T-helper 1 cell treated with Interleukin-12 subunit alpha and Interleukin-12 subunit beta and Interleukin-4 antibody, amounts not matched to agents 30 ng/mL and 1 ng/mL, for 36 hours (primary cell): Measurements from ENCODE around the gene ANKRD11. TPM values are rescaled to one million over a fixed set of nuclear protein-coding genes. Genes with fewer than 3 reads are reported as not detected.

Source experiments
- intact Hi-C: fragments of 100-400 bp; cut with micrococcal nuclease; formaldehyde crosslinking; loops from one replicate; pipeline ENCODE4 v1.15.1; 2024
- total RNA-seq: library from RNA; stranded (reverse); gene quantifications from 2 replicates; pipeline ENCODE4 v1.2.3, GENCODE V29; 2022

Gene ANKRD11
- total RNA-seq, 1 donor from 2014 or later = 192 TPM

DNA sequence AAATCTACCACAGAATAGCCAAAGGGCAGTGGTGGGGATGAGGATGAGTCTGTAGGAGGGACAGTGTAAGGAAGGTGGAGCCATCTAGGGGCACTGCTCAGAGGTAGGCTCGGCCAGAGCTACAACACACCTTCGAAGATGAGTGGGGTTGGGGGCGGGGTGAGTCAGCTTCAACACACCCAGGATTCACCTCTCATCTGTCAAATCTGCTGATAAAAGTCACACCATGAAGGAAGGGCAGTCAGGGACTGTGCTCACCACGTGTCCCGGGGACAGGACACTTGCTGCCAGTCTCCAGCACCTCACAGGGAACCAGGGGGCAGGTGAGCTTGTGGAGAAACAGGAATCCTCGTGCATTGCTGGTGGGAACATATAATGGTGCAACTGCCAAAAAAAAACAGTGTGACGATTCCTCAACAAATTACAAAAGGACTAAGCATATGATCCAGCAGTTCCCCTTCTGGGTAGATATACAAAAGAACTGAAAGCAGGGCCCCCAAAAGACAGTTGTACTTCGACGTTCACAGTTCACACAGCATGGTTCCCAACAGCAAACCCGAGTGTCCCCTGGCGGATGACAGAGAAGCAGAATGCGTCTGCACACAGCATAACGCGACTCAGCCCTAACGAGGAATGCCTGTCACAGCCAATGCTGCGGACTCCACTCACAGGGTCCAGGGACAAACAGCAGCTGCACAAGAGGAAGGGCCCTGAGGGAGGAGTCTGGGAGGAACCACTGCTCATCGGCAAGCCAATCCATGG is 133.1 kb downstream of the ANKRD11 start:
- intact Hi-C loops = no loop called here

DNA sequence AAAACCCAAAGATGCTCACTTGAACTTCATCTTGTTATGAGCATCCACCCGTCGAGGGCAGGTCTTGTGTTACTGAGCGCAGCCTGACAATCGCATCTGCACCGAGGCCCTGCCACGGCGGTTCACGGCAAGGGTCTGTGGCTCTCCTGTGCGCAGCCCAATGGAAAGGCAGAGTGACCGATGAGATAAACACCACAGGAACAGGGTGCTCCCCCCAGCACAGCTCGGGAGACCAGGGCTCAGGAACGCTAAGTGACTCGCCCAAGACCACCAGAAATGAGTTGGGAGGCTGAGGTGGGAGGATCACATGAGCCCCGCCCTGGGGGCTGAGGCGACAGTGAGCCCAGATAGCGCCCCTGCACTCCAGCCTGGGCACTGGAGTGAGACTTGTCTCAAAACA is 134.7 kb downstream of the ANKRD11 start:
- intact Hi-C loops = no loop called here

DNA sequence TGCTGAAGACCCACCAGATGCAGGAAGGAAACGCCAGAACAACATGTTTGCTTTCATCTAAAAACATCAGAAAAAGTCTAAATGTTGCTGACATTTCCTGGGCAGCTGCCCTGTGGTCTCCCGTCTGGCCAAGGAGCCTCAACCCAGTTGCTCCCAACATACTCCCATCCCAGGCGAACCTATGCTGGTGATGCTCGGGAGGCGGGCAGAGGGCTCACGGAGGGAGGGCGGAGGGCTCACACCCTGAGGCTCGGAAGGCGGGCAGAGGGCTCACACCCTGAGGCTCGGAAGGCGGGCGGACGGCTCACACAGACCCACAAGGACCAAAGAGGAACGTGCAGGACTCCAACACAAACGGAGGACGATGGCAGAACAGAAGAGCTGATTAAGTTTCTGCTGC is 135.4 kb downstream of the ANKRD11 start:
- intact Hi-C loops = no loop called here

DNA sequence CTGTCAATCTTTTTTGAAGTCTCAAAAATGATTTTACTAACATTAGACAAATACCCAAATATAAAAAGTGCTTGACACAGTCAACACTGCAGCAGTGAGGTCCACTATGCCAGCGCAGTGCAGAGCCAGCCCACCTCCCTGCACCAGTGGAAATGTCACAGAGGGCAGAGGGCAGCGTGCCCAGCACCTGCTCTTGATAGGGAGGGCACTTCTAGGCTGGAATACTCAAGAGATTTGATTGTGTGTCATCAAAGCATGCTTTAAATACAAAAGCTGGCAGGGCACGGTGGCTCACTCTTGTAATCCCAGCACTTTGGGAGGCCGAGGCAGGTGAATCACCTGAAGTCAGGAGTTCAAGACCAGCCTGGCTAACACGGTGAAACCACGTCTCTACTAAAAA is 136.0 kb downstream of the ANKRD11 start:
- intact Hi-C loops = no loop called here

DNA sequence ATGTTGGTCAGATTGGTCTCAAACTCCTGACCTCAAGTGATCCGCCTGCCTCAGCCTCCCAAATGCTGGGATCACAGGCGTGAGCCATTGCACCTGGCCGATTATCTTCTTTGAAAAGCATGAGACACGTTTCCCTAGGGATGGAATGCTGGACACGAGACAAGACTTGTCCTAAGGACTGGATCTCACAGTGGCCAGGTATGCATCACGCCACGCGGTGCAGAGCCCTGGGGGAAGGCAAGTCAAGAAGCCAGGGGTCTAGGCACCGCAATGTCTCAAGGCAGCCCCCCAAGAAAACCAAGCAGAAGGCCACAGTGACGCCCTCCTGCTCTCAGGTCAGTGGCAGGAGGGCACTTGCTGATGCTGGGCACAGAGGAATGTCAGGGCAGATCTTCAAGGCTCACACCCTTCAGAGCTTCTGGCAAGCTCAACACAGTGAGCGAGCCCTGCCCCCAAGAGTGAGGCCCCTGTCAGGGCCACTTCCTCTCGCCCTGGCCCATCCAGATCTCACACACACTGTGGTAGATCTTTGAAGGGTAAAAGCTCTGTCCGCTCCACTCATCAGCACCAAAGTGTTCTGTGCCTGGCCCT is 138.2 kb downstream of the ANKRD11 start:
- intact Hi-C loops = no loop called here

DNA sequence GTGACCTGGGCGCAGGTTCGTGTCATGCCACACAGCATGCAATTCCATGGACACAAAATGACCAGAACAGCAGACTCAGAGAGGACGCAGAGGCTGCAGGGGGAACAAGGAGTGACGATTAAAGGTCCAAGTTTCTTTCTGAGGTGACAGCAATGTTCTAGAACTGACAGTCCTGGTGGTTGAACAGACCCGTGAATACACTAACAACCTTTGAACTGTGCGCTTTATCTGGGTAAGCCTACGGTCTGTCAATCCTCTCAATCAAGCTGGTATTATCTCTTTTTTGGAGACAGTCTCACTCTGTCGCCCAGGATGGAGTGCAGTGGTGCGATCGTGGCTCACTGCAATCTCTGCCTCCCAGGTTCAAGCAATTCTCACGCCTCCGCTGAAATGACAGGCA is 138.7 kb downstream of the ANKRD11 start:
- intact Hi-C loops = no loop called here

DNA sequence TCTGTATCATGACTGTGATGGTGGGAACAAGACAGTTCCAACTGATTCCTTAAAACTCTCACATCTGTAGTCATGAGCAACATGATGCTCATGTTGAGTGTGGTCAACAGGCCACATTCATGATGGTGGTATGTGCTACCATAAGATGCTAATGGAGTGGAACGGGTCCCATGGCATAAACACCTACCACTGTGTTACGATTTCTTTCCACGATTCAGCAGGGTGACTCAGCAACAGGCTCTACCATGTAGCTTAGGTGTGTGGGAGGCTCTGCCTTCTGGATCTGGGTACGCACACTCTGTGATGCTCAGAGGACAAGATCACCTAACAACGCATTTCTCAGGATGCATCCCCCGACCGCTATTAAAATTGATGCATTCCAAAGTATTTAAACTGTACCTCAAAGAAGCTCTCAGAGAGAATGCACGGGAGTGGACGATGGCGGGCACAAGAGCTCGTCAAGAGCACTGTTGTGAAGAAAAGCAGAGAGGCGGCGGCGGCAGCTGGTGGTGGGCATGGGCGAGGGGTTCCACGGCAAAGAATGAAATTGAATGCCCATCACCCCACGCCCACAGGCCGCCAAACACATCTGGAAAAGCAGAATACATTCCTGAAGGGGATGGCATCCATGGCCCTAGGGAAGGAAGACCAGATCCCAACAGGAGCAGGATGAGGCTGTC is 139.5 kb downstream of the ANKRD11 start:
- intact Hi-C loops = loop anchor here (1.0 kb wide), 2 partner anchors 7 to 12 kb away; no protein-coding TSS in a partner anchor

DNA sequence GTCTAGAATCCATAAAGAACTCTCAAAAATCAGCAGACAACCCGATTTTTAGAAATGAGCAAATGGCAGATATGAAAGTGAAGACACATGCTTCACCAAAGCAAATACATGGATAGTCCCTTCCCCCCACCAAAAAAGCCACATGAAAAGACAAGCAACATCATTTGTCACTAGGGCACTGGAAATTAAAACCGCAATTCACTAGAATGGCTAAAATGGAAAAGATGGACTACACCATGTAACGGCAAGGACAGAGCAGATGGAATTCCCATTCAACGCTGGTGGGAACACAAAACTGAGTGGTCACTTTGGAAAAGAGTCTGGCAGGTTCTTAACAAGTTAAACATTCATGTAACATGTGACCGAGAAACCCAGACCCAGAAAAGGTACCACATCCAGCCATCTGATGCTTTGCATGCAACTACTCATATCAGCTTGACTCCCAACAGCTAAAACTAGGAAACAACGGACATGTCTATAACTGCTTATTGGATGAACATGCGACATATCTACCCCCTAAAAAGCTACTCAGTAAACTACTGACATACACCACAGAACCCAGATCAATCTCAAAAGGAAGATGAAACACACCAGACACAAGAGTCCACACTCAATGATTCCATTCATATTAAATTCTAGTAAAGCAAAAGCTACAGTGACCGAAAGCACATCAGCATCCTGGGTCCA is 140.3 kb downstream of the ANKRD11 start:
- intact Hi-C loops = loop anchor here (1.0 kb wide), 2 partner anchors 8 to 11 kb away; no protein-coding TSS in a partner anchor

DNA sequence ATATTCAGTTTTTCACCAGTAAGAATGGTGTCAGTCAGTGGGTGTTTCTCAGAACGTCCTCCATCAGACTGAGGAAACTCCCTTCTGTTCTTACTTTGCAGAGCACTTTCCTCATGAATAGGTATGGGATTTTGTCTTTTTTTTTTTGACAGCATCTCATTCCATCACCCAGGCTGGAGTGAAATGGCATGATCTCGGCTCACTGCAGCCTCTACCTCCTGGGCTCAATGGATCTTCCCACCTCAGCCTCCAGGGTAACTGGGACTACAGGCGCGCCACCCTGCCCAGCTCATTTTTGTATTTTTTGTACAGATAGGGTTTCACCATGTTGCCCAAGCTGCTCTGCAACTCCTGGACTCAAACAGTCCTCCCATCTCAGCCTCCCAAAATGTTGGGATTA is 142.6 kb downstream of the ANKRD11 start:
- intact Hi-C loops = no loop called here

DNA sequence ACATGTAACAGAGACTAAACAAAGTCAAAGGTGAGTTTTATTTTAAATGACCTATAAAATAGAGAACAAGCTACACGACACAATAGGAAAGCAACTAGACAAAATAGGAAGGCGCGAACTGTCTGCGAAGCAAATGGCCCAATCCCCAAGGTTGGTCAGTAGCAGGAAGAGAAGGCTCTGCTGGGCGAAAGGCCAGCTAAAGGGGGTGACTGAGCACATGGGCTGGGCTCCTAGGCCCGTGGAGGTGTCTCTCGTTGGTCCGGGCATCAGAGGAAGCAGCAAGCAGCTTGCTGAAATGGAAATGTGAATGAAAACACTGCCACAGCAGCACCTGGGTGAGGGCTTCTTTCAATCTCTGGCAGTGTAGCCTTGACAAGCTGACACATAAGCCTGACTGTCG is 143.5 kb downstream of the ANKRD11 start:
- intact Hi-C loops = no loop called here

DNA sequence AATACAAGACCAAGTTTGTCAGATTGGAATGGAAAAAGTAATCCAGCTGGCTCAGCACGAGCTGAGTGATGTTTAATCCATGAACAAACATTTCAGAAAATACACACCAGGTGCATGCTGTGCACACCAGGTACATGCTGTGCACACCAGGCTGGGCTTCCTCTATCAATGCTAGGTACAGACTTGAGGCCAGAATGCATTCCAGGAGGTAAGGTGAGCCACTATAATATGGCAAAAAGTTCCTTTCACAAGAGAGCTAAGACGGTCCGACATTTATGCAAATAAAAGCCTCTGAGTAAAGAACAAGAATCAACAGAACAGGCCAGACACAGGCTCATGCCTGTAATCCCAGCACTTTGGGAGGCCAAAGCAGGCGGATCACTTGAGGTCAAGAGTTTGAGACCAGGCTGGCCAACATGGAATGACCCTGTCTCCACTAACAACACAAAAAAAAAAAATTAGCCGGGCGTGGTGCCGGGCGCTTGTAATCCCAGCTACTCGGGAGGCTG is 144.7 kb downstream of the ANKRD11 start:
- intact Hi-C loops = no loop called here

DNA sequence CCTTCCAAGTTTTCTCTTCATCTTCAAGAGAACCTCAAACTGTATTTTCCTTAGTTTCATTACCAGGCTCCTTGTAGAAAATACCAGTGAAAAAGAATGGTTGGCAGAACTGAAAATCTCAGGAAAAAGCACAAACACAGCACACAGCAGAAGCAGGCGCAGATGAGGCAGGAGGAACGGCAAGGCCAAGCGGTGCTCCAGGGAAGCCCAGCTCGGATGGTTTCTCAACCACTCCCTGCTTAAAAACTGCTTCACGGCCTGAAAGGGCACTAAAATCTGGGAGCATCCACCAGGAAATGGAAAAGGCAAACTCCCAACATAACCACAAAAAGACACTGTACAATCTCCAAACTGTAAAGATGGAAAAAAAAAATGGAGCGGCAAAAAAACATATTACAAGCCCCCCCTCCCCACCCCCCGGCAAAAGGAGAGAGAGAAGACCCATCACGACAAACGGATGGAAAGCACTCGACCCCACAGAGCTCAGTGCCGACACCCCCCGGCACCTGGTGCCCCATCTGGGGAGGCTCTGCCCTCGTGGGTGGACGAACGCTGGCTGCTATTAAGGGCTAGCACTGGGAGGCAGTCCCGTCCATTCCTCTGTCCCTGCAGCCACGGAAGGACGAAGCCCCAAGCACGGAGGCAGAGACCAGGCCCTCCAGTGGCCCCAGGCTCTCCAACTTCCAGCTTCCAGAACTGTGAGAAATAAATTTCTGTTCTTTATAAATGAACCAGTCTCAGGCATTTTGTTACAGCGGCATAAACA is 145.3 kb downstream of the ANKRD11 start:
- intact Hi-C loops = no loop called here

DNA sequence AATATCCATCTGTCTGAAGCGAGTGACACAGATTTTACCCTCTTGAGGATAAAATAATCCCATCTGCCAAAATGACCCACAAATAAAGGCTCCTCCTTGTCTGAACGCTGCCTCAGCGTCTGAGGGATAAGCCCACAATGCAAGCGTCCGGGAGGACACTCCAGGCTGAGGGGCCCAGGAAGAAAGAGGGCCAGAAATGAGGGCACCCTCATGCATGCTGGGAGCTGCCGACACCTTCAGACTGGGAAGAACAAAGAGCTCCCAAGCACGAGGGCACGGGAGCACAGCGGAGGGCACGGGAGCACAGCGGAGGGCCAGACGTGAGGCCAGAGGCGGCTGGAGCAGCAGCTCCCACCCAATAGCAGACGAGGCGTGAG is 145.9 kb downstream of the ANKRD11 start:
- intact Hi-C loops = no loop called here

DNA sequence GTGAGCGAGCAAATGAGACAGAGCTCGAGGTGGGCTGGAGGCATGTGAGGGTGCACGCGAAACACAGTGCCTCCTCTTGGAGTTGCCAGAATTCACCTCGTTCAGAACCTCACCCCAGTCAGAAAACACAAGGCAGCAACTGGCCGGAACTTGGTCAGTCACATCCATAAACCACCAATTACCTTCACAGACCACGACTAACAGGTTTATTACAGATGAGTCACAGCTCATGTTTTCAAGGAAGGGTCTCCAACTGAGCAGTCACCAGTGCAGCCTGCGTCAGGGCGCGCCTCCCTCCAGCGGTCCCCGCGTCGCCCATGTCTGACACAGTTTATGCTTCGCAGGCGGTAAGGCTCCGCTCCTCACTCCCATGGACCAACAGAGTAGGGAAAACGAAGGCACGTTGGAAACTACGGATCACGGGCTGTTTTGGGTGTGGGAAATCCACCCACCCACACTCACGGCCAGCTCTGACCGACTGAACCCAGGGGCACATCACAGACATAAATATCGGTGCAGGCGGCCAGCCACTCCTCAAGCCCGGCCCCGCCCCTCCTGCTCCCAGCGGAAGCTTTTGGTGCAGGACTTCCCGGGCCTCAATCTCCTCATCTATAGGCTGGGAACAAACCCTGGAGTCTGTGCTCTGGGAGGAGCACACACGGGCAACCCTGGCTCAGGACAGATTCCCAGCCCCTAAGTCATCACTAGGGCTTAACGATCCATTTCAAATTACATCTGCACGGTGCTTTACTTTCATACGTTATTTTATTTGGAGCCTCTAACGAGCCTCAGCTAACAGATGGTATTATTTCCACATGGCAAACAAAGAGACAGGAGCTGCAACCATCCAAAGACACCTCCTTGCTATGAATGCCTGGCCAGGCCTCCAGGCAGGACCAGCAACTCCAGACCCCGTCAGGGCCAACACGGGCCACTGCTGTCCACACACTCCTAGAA is 146.6 kb downstream of the ANKRD11 start:
- intact Hi-C loops = no loop called here

DNA sequence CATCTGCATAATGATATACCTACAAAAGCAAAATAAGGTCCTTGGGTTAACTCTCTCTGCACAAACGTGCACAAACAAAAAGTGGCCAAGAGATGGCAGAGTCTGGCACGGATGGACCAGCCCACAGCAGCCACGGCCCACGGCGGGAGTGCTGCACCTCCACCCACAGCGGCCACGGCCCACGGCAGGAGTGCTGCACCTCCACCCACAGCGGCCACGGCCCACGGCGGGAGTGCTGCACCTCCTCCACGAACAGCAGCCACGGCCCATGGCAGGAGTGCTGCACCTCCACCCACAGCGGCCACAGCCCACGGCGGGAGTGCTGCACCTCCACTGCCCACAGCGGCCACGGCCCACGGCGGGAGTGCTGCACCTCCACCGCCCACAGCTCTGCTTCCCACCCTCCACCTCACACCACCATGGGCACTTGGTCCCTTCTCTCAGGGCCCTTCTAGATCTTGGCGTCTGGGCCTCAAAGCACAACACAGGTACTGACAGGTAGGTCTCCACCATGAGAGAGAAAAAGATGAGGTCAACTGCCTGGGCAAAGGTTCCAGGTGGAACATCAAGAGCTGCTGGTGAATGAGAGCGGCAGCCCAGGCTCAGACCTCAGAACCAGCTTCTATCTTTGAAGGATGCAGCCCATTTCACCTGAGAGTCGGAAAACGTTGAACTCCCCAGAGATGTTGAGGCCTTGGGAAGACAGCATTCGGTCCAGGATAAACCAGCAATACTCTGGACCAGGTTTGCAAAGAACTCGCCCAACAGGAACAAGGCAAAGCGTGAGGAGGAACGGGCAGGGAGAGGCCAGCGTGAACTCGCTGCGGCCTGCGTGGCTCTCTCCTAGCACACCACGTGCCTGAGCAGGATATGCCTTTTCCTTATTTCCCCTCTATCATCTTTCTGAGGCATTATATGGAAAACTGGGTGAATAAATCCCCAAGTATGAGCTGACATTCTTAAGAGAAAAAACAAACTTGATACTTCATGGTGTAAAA is 148.4 kb downstream of the ANKRD11 start:
- intact Hi-C loops = no loop called here

DNA sequence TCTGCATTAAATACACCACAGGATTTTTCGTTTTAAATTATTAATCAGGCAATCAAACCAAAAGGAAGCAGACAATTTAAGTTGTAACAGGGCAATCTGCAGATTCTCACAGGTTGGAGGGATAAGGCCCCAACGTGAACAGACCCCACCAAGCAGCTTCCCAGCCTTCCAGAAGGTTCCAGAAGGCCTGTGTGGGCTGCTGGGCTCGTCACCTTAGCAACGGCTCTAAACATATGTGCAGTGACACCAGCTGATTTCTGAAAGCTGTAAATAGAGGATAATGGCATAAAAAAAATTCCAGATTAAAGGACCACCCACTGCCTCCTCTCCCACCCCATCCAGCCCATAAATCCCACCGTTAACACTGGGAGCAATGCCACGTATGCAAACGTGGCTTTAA is 149.1 kb downstream of the ANKRD11 start:
- intact Hi-C loops = no loop called here

DNA sequence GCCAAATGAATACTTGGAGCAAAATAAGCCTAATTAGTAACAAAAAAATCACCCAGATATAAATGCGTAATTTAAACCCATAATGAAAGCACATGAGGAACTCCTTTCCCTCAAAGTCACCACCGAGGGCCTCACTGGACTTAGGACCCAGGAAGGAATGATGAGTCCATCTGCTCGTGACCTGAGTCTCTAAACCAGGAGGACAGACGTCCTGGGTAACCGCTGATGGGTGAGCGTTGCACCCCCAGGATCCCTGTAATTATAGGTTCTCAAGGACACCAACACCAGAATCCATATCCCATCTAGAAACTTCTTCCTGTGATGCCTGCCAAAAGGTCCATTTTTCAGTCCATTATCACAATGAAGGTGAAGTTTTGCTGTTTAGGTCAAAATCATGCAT is 151.5 kb downstream of the ANKRD11 start:
- intact Hi-C loops = loop anchor here (1.0 kb wide), 1 partner anchor 11 kb away; no protein-coding TSS in a partner anchor

DNA sequence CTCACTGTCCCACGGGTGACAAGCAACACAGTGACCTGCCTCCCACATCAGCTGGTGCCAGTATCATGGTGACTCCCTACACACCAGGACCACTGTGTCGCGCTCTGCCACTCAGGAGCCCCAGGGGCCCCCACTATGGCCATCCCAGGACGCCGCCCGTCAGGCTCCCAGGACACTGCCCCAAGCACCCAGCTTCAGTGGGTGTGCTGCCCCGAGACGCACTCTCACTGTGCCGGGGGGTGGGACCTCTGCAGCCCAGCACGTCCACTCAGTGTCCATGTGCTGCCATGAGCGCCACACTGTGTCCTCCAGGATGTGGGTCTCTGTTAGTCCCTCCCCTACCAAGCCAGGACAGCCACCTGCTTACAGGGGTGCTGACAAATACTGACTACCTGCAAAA is 152.4 kb downstream of the ANKRD11 start:
- intact Hi-C loops = no loop called here
